ENCODE data around the gene ANKRD44.

GRCh38 chr2:197028633-197029032 lies 281.9 kb downstream of the ANKRD44 start:
- TF ChIP-seq POLR2AphosphoS5 (IDR thresholded peaks at IDR 0.05; ENCODE audit: low read depth, low read length) (no peak), SIN3A (IDR thresholded peaks at IDR 0.05; ENCODE audit: borderline replicate concordance, insufficient read depth, low read length) (no peak), REST (IDR thresholded peaks at IDR 0.05; ENCODE audit: insufficient read depth in 1 of 2, low read depth in 2 of 2, low read length in 2 of 2) (no peak), TAF1 (IDR thresholded peaks at IDR 0.05; ENCODE audit: borderline replicate concordance, insufficient read depth, low read length) (no peak)

All from PFSK-1 (cell line).